WTC11 (cell line): ENCODE data around the gene NATD1. TPM values are rescaled to one million over a fixed set of nuclear protein-coding genes. Genes with fewer than 3 reads are reported as not detected.

Experiments
- ATAC-seq: fragments of 200-7000 bp; cut with Tn5 transposase; 2 replicates; pipeline ENCODE4 v1.10.0; 2021; ENCODE audit warnings: mild to moderate bottlenecking, moderate library complexity
- CTCF ChIA-PET: fragments of 300-600 bp; sonication (Branson Sonifier 250); formaldehyde crosslinking; loops from one replicate; lab custom pipeline; 2021; ENCODE audit warnings: antibody characterized with exemption; lab: Charles Lee
- POLR2A ChIA-PET: fragments of 350-600 bp; sonication (Branson Sonifier 250); formaldehyde crosslinking; loops from one replicate; lab custom pipeline; 2021; ENCODE audit warnings: antibody characterized with exemption; lab: Charles Lee
- DNase-seq: peaks from one replicate; pipeline ENCODE4 v3.0.0; 2021; ENCODE audit warnings: low spot score
- H3K27ac Mint-ChIP-seq: 2 replicates; pipeline ENCODE4 v1.8.0; 2021; ENCODE audit warnings: mixed read lengths
- H3K27me3 Mint-ChIP-seq: 2 replicates; pipeline ENCODE4 v1.8.0; 2021; ENCODE audit warnings: low read depth, mild to moderate bottlenecking, moderate library complexity, mixed read lengths
- H3K36me3 Mint-ChIP-seq: 2 replicates; pipeline ENCODE4 v1.8.0; 2021; ENCODE audit warnings: mixed read lengths
- H3K4me1 Mint-ChIP-seq: 2 replicates; pipeline ENCODE4 v1.8.0; 2022; ENCODE audit warnings: mixed read lengths
- H3K4me3 Mint-ChIP-seq: 2 replicates; pipeline ENCODE4 v1.8.0; 2021; ENCODE audit warnings: mild to moderate bottlenecking, moderate library complexity, mixed read lengths
- H3K9me3 Mint-ChIP-seq: 2 replicates; pipeline ENCODE4 v1.8.0; 2021; ENCODE audit warnings: mixed read lengths
- CBFB ChIP-seq: sonication (generic); formaldehyde crosslinking; IDR thresholded peaks from 2 replicates; pipeline ENCODE4 v1.8.1; 2022; ENCODE audit warnings: mild to moderate bottlenecking, low read depth, missing genetic modification reagents
- ESRRA ChIP-seq: sonication (generic); formaldehyde crosslinking; IDR thresholded peaks from 2 replicates; pipeline ENCODE4 v1.8.1; 2022; ENCODE audit warnings: mild to moderate bottlenecking, missing genetic modification reagents, borderline replicate concordance
- FOXP1 ChIP-seq: sonication (generic); formaldehyde crosslinking; IDR thresholded peaks from 2 replicates; pipeline ENCODE4 v1.8.0; 2022; ENCODE audit warnings: missing genetic modification reagents, mild to moderate bottlenecking, moderate library complexity, borderline replicate concordance
- GRHL2 ChIP-seq: fragments of 250-450 bp; sonication (Bioruptor Pico); IDR thresholded peaks from 2 replicates; pipeline ENCODE4 v1.8.0; 2022; ENCODE audit warnings: mild to moderate bottlenecking, moderate library complexity; ENCODE audit not compliant: insufficient replicate concordance, severe bottlenecking
- GTF2I ChIP-seq: fragments of 250-450 bp; sonication (Bioruptor Pico); conservative IDR thresholded peaks from 2 replicates; pipeline ENCODE4 v1.4.0; 2021; ENCODE audit warnings: mild to moderate bottlenecking
- KAT7 ChIP-seq: sonication (generic); formaldehyde crosslinking; IDR thresholded peaks from 2 replicates; pipeline ENCODE4 v1.8.1; 2023; ENCODE audit warnings: missing genetic modification reagents, mild to moderate bottlenecking, borderline replicate concordance
- OVOL2 ChIP-seq: fragments of 250-450 bp; sonication (Bioruptor Pico); IDR thresholded peaks from 2 replicates; pipeline ENCODE4 v1.9.0; 2021; ENCODE audit warnings: mild to moderate bottlenecking, borderline replicate concordance
- TCF7 ChIP-seq: sonication (generic); formaldehyde crosslinking; IDR thresholded peaks from 2 replicates; pipeline ENCODE4 v1.8.0; 2022; ENCODE audit warnings: mild to moderate bottlenecking, low read depth, missing genetic modification reagents, moderate library complexity
- TEAD1 ChIP-seq: sonication (generic); formaldehyde crosslinking; IDR thresholded peaks from 2 replicates; pipeline ENCODE4 v1.8.0; 2022; ENCODE audit warnings: mild to moderate bottlenecking, missing genetic modification reagents
- TEAD4 ChIP-seq: sonication (generic); formaldehyde crosslinking; IDR thresholded peaks from 2 replicates; pipeline ENCODE4 v1.8.0; 2022; ENCODE audit warnings: mild to moderate bottlenecking, missing genetic modification reagents
- TP53 ChIP-seq: sonication (generic); formaldehyde crosslinking; IDR thresholded peaks from 2 replicates; pipeline ENCODE4 v1.8.1; 2023; ENCODE audit warnings: mild to moderate bottlenecking, missing genetic modification reagents
- ZNF317 ChIP-seq: sonication (generic); formaldehyde crosslinking; IDR thresholded peaks from 2 replicates; pipeline ENCODE4 v1.8.1; 2023; ENCODE audit warnings: low read depth, mild to moderate bottlenecking, moderate library complexity, missing genetic modification reagents, borderline replicate concordance
- total RNA-seq: library from RNA; stranded (reverse); gene quantifications from 3 replicates; pipeline ENCODE4 v1.2.3, GENCODE V29; 2021
- TF ChIP-seq, protein P1 (sequence below): sonication (generic); formaldehyde crosslinking; IDR thresholded peaks from 2 replicates; pipeline ENCODE4 v1.8.1; 2022; ENCODE audit warnings: mild to moderate bottlenecking, missing genetic modification reagents, moderate library complexity, borderline replicate concordance
- TF ChIP-seq, protein P2 (sequence below): sonication (generic); formaldehyde crosslinking; IDR thresholded peaks from 2 replicates; pipeline ENCODE4 v1.8.1; 2023; ENCODE audit warnings: mild to moderate bottlenecking, missing genetic modification reagents
- TF ChIP-seq, protein P3 (sequence below): sonication (generic); formaldehyde crosslinking; IDR thresholded peaks from 2 replicates; pipeline ENCODE4 v1.8.1; 2023; ENCODE audit warnings: mild to moderate bottlenecking, missing genetic modification reagents, borderline replicate concordance
- TF ChIP-seq, protein P4 (sequence below): sonication (generic); formaldehyde crosslinking; IDR thresholded peaks from 2 replicates; pipeline ENCODE4 v1.8.0; 2023; ENCODE audit warnings: missing genetic modification reagents
- TF ChIP-seq, protein P5 (sequence below): sonication (generic); formaldehyde crosslinking; IDR thresholded peaks from 2 replicates; pipeline ENCODE4 v1.8.0; 2022; ENCODE audit warnings: mild to moderate bottlenecking, missing genetic modification reagents
- TF ChIP-seq, protein P6 (sequence below): sonication (generic); formaldehyde crosslinking; IDR thresholded peaks from 2 replicates; pipeline ENCODE4 v1.8.1; 2023; ENCODE audit warnings: mild to moderate bottlenecking, missing genetic modification reagents
- TF ChIP-seq, protein P7 (sequence below): fragments of 250-450 bp; sonication (Bioruptor Pico); IDR thresholded peaks from 2 replicates; pipeline ENCODE4 v1.9.0; 2021; ENCODE audit warnings: moderate library complexity, mild to moderate bottlenecking, inconsistent platforms, borderline replicate concordance

NATD1 gene
- total RNA-seq, 1 experiment from 2014 or later = 10.1 TPM

DNA sequence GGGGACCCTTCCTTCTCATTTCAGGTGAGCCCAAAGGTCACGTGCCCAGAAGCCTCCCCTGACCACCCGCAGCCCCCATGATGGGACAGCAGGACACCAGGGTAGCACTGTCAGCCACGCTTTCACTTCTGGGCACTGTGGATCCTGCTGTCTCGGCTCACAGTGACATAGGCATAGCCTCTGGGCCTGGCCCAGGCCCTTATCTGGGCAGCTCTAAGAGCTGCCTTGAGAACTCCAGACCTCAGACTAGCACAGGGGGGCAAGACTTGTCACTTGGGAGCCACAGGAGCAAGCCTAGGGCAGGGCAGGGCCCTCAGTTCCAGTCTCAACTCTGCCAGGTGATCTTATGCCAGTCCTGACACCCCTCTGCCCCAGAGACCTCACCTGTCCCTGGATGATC, 4.7 kb downstream of the NATD1 start (continued):
- TF ChIP-seq, protein P1, sequence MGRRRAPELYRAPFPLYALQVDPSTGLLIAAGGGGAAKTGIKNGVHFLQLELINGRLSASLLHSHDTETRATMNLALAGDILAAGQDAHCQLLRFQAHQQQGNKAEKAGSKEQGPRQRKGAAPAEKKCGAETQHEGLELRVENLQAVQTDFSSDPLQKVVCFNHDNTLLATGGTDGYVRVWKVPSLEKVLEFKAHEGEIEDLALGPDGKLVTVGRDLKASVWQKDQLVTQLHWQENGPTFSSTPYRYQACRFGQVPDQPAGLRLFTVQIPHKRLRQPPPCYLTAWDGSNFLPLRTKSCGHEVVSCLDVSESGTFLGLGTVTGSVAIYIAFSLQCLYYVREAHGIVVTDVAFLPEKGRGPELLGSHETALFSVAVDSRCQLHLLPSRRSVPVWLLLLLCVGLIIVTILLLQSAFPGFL = no peak
- TF ChIP-seq TP53 = no peak
- no peak for TF ChIP-seq FOXP1
- TF ChIP-seq, protein P2, sequence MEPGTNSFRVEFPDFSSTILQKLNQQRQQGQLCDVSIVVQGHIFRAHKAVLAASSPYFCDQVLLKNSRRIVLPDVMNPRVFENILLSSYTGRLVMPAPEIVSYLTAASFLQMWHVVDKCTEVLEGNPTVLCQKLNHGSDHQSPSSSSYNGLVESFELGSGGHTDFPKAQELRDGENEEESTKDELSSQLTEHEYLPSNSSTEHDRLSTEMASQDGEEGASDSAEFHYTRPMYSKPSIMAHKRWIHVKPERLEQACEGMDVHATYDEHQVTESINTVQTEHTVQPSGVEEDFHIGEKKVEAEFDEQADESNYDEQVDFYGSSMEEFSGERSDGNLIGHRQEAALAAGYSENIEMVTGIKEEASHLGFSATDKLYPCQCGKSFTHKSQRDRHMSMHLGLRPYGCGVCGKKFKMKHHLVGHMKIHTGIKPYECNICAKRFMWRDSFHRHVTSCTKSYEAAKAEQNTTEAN (CRISPR knock-in tag) = no peak

DNA sequence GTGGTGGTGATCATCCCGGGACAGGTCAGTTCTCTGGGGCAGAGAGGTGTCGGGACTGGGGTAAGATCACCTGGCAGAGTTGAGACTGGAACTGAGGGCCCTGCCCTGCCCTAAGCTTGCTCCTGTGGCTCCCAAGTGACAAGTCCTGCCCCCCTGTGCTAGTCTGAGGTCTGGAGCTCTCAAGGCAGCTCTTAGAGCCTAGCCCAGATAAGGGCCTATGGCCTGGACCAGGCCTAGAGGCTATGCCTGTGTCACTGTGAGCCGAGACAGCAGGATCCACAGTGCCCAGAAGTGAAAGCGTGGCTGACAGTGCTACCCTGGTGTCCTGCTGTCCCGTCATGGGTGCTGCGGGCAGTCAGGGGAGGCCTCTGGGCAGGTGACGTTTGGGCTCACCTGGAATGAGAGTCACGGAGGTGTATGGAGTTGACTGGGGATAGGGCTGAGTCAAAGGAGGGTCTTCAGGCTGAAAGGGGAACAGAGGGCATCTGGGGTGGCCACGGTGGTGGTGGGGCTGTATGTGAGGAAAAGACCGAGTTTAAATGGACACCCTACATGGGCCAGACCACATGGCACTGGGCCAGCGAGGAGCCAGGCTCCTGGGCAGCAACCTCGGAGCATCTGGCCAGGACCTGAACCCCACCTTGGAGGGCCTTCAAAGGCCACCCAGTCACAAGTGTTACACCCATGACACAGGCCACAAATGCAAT, 5.5 kb downstream of the NATD1 start:
- ATAC-seq (no peak), DNase-seq (no peak)
- CTCF ChIA-PET = interaction anchor here (2.4 kb wide), 1 partner anchor 8 kb away, joined by 17 read pairs; no protein-coding TSS in a partner anchor
- Mint-ChIP-seq H3K27me3 (peaks cover 4% of the 10 kb centered on the region; the same call in 1 of the 2 replicates), H3K4me1 (peaks cover 5% of the 10 kb centered on the region; the same call in 1 of the 2 replicates), H3K9me3 (no peaks in the 10 kb centered on the region), H3K4me3 (no peak overlapping the region)
- POLR2A ChIA-PET = no interaction called here
- TF ChIP-seq, protein P3, sequence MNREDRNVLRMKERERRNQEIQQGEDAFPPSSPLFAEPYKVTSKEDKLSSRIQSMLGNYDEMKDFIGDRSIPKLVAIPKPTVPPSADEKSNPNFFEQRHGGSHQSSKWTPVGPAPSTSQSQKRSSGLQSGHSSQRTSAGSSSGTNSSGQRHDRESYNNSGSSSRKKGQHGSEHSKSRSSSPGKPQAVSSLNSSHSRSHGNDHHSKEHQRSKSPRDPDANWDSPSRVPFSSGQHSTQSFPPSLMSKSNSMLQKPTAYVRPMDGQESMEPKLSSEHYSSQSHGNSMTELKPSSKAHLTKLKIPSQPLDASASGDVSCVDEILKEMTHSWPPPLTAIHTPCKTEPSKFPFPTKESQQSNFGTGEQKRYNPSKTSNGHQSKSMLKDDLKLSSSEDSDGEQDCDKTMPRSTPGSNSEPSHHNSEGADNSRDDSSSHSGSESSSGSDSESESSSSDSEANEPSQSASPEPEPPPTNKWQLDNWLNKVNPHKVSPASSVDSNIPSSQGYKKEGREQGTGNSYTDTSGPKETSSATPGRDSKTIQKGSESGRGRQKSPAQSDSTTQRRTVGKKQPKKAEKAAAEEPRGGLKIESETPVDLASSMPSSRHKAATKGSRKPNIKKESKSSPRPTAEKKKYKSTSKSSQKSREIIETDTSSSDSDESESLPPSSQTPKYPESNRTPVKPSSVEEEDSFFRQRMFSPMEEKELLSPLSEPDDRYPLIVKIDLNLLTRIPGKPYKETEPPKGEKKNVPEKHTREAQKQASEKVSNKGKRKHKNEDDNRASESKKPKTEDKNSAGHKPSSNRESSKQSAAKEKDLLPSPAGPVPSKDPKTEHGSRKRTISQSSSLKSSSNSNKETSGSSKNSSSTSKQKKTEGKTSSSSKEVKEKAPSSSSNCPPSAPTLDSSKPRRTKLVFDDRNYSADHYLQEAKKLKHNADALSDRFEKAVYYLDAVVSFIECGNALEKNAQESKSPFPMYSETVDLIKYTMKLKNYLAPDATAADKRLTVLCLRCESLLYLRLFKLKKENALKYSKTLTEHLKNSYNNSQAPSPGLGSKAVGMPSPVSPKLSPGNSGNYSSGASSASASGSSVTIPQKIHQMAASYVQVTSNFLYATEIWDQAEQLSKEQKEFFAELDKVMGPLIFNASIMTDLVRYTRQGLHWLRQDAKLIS = no peak
- TF ChIP-seq, all 79 proteins: peak for 0
- no peak overlapping the region for H3K27ac Mint-ChIP-seq
- no peaks in the 10 kb centered on the region for H3K36me3 Mint-ChIP-seq

DNA sequence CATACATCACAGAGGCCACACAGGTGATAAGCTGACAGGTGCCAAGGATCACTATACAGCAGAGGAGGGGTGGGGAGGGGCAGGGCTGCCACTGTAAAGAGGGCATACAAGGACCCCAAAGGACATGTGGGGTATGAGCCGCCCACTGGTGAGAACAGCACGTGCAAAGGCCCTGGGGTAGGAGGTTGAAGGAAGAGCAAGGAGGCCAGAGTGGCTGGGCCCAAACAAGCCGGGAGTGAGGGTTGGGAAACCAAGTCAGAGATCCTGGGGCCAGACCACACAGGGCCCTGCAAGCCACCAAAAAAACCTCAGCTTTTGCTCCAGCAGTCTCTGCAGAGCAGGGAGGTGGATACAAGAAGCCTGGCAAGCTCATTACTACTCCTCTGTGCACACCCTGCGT, 6.5 kb downstream of the NATD1 start:
- Mint-ChIP-seq H3K27ac (no peak overlapping the region), H3K9me3 (no peaks in the 10 kb centered on the region), H3K27me3 (no peaks in the 10 kb centered on the region), H3K4me3 (no peak overlapping the region), H3K36me3 (no peaks in the 10 kb centered on the region), H3K4me1 (peaks cover 3% of the 10 kb centered on the region; the same call in 1 of the 2 replicates)
- ChIA-PET POLR2A (no interaction called here), CTCF (interaction anchor here (0.7 kb wide), 1 partner anchor 129 kb away, joined by 3 read pairs; no protein-coding TSS in a partner anchor)
- no peak for DNase-seq
- no peak for ATAC-seq
- TF ChIP-seq TCF7 (CRISPR knock-in tag) (no peak), GTF2I (CRISPR knock-in tag) (no peak), TEAD4 (CRISPR knock-in tag) (no peak), ZNF317 (CRISPR knock-in tag) (no peak), CBFB (CRISPR knock-in tag) (no peak), TEAD1 (no peak), GRHL2 (CRISPR knock-in tag) (no peak), ESRRA (CRISPR knock-in tag) (no peak), OVOL2 (CRISPR knock-in tag) (no peak), KAT7 (CRISPR knock-in tag) (no peak)
- TF ChIP-seq, protein P4, sequence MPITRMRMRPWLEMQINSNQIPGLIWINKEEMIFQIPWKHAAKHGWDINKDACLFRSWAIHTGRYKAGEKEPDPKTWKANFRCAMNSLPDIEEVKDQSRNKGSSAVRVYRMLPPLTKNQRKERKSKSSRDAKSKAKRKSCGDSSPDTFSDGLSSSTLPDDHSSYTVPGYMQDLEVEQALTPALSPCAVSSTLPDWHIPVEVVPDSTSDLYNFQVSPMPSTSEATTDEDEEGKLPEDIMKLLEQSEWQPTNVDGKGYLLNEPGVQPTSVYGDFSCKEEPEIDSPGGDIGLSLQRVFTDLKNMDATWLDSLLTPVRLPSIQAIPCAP (CRISPR knock-in tag) = no peak
- TF ChIP-seq, protein P5, sequence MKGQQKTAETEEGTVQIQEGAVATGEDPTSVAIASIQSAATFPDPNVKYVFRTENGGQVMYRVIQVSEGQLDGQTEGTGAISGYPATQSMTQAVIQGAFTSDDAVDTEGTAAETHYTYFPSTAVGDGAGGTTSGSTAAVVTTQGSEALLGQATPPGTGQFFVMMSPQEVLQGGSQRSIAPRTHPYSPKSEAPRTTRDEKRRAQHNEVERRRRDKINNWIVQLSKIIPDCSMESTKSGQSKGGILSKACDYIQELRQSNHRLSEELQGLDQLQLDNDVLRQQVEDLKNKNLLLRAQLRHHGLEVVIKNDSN = no peak
- TF ChIP-seq, protein P6, sequence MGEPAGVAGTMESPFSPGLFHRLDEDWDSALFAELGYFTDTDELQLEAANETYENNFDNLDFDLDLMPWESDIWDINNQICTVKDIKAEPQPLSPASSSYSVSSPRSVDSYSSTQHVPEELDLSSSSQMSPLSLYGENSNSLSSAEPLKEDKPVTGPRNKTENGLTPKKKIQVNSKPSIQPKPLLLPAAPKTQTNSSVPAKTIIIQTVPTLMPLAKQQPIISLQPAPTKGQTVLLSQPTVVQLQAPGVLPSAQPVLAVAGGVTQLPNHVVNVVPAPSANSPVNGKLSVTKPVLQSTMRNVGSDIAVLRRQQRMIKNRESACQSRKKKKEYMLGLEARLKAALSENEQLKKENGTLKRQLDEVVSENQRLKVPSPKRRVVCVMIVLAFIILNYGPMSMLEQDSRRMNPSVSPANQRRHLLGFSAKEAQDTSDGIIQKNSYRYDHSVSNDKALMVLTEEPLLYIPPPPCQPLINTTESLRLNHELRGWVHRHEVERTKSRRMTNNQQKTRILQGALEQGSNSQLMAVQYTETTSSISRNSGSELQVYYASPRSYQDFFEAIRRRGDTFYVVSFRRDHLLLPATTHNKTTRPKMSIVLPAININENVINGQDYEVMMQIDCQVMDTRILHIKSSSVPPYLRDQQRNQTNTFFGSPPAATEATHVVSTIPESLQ (CRISPR knock-in tag) = no peak
- TF ChIP-seq, protein P2 (CRISPR knock-in tag) = no peak
- TF ChIP-seq, protein P7, sequence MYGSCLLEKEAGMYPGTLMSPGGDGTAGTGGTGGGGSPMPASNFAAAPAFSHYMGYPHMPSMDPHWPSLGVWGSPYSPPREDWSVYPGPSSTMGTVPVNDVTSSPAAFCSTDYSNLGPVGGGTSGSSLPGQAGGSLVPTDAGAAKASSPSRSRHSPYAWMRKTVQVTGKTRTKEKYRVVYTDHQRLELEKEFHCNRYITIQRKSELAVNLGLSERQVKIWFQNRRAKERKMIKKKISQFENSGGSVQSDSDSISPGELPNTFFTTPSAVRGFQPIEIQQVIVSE = no peak
